DMS53 treated with DMSO at 0.1 percent for 48 hours (cell line): ENCODE data around the gene ELL.

Experiments
- DNase-seq: peaks from one replicate; lab custom pipeline; 2025; ENCODE audit not compliant: unreplicated experiment; lab: John Stamatoyannopoulos, UW

The ELL gene

GRCh38 chr19:18424890-18425514 is 96.9 kb downstream of the ELL start:
- no peak for DNase-seq

- DNase-seq: no peak
Measured at GRCh38 chr19:18424122-18424889, 97.6 kb downstream of the ELL start.

GRCh38 chr19:18423258-18424020 is 98.4 kb downstream of the ELL start:
- DNase-seq: no peak

GRCh38 chr19:18422530-18423191 is 99.2 kb downstream of the ELL start:
- no peak for DNase-seq

- no peak for DNase-seq
Measured at GRCh38 chr19:18421371-18421959, 100.4 kb downstream of the ELL start.

GRCh38 chr19:18420930-18421329 is 100.9 kb downstream of the ELL start:
- no peak for DNase-seq

- DNase-seq: no peak
Measured at GRCh38 chr19:18419699-18420460, 102.0 kb downstream of the ELL start.

GRCh38 chr19:18419195-18419698 is 102.6 kb downstream of the ELL start, which contains the start of gene SSBP4:
Gene SSBP4, plus strand, starts transcription at chr19:18419398. Its CDS starts 251 bp downstream, at chr19:18419649.
- DNase-seq: peak; percentile 29

GRCh38 chr19:18418483-18419194 is 103.2 kb downstream of the ELL start:
- peak; percentile 40 for DNase-seq

GRCh38 chr19:18418029-18418482 is 103.8 kb downstream of the ELL start:
- DNase-seq: no peak

GRCh38 chr19:18417250-18418028 is 104.4 kb downstream of the ELL start:
- DNase-seq: peak; percentile 52

- peak; percentile 43 for DNase-seq
Measured at GRCh38 chr19:18416778-18417249, 105.1 kb downstream of the ELL start.

GRCh38 chr19:18415178-18415867 is 106.5 kb downstream of the ELL start:
- DNase-seq: no peak

GRCh38 chr19:18414504-18415177 is 107.2 kb downstream of the ELL start:
- DNase-seq: no peak

GRCh38 chr19:18412610-18413239 is 109.1 kb downstream of the ELL start:
- no peak for DNase-seq

- DNase-seq: no peak
Measured at GRCh38 chr19:18408053-18408476, 113.8 kb downstream of the ELL start.

- no peak for DNase-seq
Measured at GRCh38 chr19:18406749-18407148, 115.1 kb downstream of the ELL start.
